ENCODE data around the gene C1orf198.

- TF ChIP-seq, protein P1, sequence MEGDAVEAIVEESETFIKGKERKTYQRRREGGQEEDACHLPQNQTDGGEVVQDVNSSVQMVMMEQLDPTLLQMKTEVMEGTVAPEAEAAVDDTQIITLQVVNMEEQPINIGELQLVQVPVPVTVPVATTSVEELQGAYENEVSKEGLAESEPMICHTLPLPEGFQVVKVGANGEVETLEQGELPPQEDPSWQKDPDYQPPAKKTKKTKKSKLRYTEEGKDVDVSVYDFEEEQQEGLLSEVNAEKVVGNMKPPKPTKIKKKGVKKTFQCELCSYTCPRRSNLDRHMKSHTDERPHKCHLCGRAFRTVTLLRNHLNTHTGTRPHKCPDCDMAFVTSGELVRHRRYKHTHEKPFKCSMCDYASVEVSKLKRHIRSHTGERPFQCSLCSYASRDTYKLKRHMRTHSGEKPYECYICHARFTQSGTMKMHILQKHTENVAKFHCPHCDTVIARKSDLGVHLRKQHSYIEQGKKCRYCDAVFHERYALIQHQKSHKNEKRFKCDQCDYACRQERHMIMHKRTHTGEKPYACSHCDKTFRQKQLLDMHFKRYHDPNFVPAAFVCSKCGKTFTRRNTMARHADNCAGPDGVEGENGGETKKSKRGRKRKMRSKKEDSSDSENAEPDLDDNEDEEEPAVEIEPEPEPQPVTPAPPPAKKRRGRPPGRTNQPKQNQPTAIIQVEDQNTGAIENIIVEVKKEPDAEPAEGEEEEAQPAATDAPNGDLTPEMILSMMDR (optimal IDR thresholded peaks at IDR 0.05 in 1 of 3, IDR thresholded peaks at IDR 0.05 in 1 of 3, conservative IDR thresholded peaks at IDR 0.05 in 1 of 3; ENCODE audit: extremely low read depth in 1 of 3, insufficient read depth in 2 of 3, low read length in 3 of 3), result peak in 2 of 3 experiments; percentile 18 to 26
- no peak for TF ChIP-seq EZH2 (IDR thresholded peaks at IDR 0.05; ENCODE audit: low read length)
These were observed 75.4 kb downstream of the C1orf198 start for GRCh38 chr1:230792691-230793462.

Data from keratinocyte (primary cell).